Measurements from ENCODE around the gene NUP210.

NUP210 gene

DNA sequence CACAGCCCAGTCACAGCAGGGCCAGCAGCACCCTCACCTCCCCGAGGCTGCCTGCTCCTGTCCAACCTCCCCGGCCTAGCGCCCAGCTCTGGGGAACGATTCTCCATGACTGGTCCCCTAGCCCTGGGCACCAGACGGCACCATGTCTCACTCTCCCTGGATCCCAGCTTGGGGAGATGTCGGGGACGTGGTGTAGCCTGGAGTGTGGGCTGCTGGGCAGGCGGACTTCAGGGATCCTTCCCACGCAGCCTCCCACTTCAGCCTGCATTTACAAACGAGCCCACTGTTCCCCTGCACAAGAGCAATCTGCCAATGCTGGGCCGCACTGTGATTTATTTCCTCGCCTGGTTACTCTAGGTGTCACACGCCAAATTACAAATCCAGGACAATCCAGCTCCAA is 31.3 kb downstream of the NUP210 start:
- no peak for TF ChIP-seq POLR2AphosphoS5 (IDR thresholded peaks at IDR 0.05; ENCODE audit: low read depth, low read length)
- TF ChIP-seq TAF1 (IDR thresholded peaks at IDR 0.05; ENCODE audit: borderline replicate concordance, insufficient read depth, low read length) = no peak
- TF ChIP-seq FOXP2 (optimal IDR thresholded peaks at IDR 0.05; ENCODE audit: borderline replicate concordance, extremely low read depth, extremely low read length, insufficient read depth) = no peak
- TF ChIP-seq, protein P1, sequence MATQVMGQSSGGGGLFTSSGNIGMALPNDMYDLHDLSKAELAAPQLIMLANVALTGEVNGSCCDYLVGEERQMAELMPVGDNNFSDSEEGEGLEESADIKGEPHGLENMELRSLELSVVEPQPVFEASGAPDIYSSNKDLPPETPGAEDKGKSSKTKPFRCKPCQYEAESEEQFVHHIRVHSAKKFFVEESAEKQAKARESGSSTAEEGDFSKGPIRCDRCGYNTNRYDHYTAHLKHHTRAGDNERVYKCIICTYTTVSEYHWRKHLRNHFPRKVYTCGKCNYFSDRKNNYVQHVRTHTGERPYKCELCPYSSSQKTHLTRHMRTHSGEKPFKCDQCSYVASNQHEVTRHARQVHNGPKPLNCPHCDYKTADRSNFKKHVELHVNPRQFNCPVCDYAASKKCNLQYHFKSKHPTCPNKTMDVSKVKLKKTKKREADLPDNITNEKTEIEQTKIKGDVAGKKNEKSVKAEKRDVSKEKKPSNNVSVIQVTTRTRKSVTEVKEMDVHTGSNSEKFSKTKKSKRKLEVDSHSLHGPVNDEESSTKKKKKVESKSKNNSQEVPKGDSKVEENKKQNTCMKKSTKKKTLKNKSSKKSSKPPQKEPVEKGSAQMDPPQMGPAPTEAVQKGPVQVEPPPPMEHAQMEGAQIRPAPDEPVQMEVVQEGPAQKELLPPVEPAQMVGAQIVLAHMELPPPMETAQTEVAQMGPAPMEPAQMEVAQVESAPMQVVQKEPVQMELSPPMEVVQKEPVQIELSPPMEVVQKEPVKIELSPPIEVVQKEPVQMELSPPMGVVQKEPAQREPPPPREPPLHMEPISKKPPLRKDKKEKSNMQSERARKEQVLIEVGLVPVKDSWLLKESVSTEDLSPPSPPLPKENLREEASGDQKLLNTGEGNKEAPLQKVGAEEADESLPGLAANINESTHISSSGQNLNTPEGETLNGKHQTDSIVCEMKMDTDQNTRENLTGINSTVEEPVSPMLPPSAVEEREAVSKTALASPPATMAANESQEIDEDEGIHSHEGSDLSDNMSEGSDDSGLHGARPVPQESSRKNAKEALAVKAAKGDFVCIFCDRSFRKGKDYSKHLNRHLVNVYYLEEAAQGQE (IDR thresholded peaks at IDR 0.05; ENCODE audit: insufficient read depth in 1 of 2, low read depth in 2 of 2, low read length in 2 of 2) = no peak
- TF ChIP-seq SIN3A (IDR thresholded peaks at IDR 0.05; ENCODE audit: borderline replicate concordance, insufficient read depth, low read length) = no peak

DNA sequence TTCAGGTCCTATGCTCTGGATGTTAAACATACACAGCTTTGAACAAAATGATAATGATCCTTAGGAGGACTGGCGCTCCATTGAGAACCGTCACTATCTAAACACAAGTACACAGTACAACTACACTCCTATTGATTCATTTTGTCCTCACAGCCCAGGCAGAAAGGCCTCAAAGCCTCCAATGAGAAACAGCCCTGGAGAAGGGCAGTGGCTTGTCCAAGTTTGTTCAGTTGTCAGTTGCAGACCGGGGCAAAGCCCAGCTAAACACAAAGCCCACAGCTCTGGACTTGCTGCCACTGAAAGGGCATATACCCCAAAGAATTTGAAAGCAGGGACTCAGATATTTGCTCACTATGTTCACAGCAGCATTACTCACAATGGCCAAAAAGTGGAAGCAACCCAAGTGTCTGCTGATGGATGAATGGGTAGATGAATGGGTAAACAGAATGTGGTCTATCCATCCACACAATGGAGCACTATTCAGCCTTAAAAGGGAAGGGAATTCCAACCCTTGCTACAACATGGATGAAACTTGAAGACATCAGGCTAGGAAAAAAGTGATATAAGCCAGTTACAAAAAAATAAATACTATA is 34.7 kb downstream of the NUP210 start:
- TF ChIP-seq, protein P1 (IDR thresholded peaks at IDR 0.05; ENCODE audit: insufficient read depth in 1 of 2, low read depth in 2 of 2, low read length in 2 of 2) = no peak
- TF ChIP-seq FOXP2 (optimal IDR thresholded peaks at IDR 0.05; ENCODE audit: borderline replicate concordance, extremely low read depth, extremely low read length, insufficient read depth) (no peak), TAF1 (IDR thresholded peaks at IDR 0.05; ENCODE audit: borderline replicate concordance, insufficient read depth, low read length) (no peak), SIN3A (IDR thresholded peaks at IDR 0.05; ENCODE audit: borderline replicate concordance, insufficient read depth, low read length) (no peak), POLR2AphosphoS5 (IDR thresholded peaks at IDR 0.05; ENCODE audit: low read depth, low read length) (no peak)

DNA sequence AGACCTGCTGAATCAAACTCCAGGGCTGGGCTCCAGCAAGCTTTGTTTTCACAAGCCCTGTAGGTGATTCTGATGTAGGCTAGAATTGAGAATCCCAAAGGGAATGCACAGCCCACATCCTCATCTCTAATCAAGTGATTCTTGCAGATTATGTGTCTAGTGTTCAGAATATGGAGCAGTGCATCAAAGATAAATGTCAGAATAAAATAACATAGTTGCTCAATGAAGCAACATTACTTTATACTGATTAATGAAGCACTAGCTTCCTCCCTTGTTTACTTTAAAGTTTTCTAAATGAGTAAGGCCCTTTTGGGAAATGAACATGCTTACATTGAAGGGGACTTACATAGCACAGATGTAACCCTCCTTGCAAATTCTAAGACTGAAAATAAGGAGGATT is 39.2 kb downstream of the NUP210 start:
- TF ChIP-seq FOXP2 (optimal IDR thresholded peaks at IDR 0.05; ENCODE audit: borderline replicate concordance, extremely low read depth, extremely low read length, insufficient read depth) = no peak
- TF ChIP-seq SIN3A (IDR thresholded peaks at IDR 0.05; ENCODE audit: borderline replicate concordance, insufficient read depth, low read length) = no peak
- TF ChIP-seq TAF1 (IDR thresholded peaks at IDR 0.05; ENCODE audit: borderline replicate concordance, insufficient read depth, low read length) = no peak
- TF ChIP-seq, protein P1 (IDR thresholded peaks at IDR 0.05; ENCODE audit: insufficient read depth in 1 of 2, low read depth in 2 of 2, low read length in 2 of 2) = no peak
- no peak for TF ChIP-seq POLR2AphosphoS5 (IDR thresholded peaks at IDR 0.05; ENCODE audit: low read depth, low read length)

DNA sequence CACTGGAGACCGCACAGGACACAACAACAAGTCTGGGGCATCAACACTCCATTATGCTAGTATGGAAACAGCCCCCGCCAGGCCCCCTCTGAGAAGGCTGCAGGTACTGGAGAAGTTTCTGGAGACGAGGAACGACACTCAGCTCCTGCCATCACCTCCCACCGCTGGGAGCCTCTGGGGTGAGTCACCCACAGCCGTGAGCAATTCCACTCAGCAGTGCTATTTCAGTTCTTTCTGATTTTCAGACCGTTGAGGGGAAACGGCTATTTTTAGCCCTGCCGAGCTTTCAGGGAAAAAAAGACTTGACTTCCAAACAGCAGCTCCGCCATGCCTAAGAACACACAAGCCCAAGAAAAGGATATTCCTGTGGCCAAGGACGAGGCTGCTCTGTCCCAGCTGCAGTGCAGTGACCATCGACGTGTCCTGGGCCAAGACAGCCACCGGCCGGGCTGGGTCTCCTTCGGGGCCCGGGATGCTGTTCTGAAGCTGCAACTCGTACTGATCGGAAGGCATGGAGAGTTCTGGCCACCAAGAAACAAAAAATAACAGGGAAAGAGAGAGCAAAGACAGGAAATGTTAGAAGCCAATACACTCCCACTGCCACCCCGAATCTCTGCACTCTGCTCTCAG is 40.8 kb downstream of the NUP210 start:
- TF ChIP-seq SIN3A (IDR thresholded peaks at IDR 0.05; ENCODE audit: borderline replicate concordance, insufficient read depth, low read length) (no peak), FOXP2 (optimal IDR thresholded peaks at IDR 0.05; ENCODE audit: borderline replicate concordance, extremely low read depth, extremely low read length, insufficient read depth) (no peak), TAF1 (IDR thresholded peaks at IDR 0.05; ENCODE audit: borderline replicate concordance, insufficient read depth, low read length) (no peak), POLR2AphosphoS5 (IDR thresholded peaks at IDR 0.05; ENCODE audit: low read depth, low read length) (no peak)
- TF ChIP-seq, protein P1 (IDR thresholded peaks at IDR 0.05; ENCODE audit: insufficient read depth in 1 of 2, low read depth in 2 of 2, low read length in 2 of 2) = no peak

All from PFSK-1 (cell line).